HK-2 (cell line): Measurements from ENCODE around the gene NOTUM.

ENCODE experiments used
- DNase-seq: peaks from one replicate; pipeline ENCODE4 v3.0.0-alpha.2; 2018; ENCODE audit not compliant: unreplicated experiment

The NOTUM gene

GRCh38 chr17:81939218-81939617 lies 21.8 kb downstream of the NOTUM start:
- no peak for DNase-seq

- DNase-seq = no peak
Measured at GRCh38 chr17:81935709-81936084, 25.3 kb downstream of the NOTUM start.

- DNase-seq = no peak
Measured at GRCh38 chr17:81934850-81935708, 25.9 kb downstream of the NOTUM start.

GRCh38 chr17:81934098-81934757 lies 26.8 kb downstream of the NOTUM start:
- no peak for DNase-seq

GRCh38 chr17:81933178-81933699 lies 27.7 kb downstream of the NOTUM start:
- DNase-seq = no peak

GRCh38 chr17:81932333-81932983 lies 28.5 kb downstream of the NOTUM start:
- no peak for DNase-seq

GRCh38 chr17:81931557-81932332 lies 29.2 kb downstream of the NOTUM start:
- DNase-seq = no peak

GRCh38 chr17:81931189-81931556 lies 29.8 kb downstream of the NOTUM start:
- DNase-seq = no peak

GRCh38 chr17:81930142-81931125 lies 30.6 kb downstream of the NOTUM start:
- no peak for DNase-seq

GRCh38 chr17:81929253-81930141 lies 31.5 kb downstream of the NOTUM start:
- DNase-seq = no peak

GRCh38 chr17:81928544-81929252 lies 32.3 kb downstream of the NOTUM start:
- no peak for DNase-seq

GRCh38 chr17:81927653-81928543 lies 33.1 kb downstream of the NOTUM start, which contains the start of gene MAFG:
TSS of gene MAFG (minus strand) at chr17:81927735. CDS start at chr17:81923185, 4,550 bp downstream.
- DNase-seq = peak; percentile 94

- DNase-seq = no peak
Measured at GRCh38 chr17:81927152-81927652, 33.8 kb downstream of the NOTUM start.

GRCh38 chr17:81926451-81927151 lies 34.4 kb downstream of the NOTUM start:
- peak; percentile 81 for DNase-seq

- DNase-seq = no peak
Measured at GRCh38 chr17:81925860-81926450, 35.0 kb downstream of the NOTUM start.
